Vagina (tissue), 2 donors: ENCODE measurements around the gene LRP11. TPM values are rescaled to one million over a fixed set of nuclear protein-coding genes. Genes with fewer than 3 reads are reported as not detected.
"Not testable (repeated sequence)": the region's sequence is repeated elsewhere in the genome, so short reads cannot be mapped to it uniquely, and the experiment has no call there.

Source experiments
- DNase-seq, 2 donors: peaks; one replicate each; pipeline ENCODE4 v3.0.0-alpha.2; 2017; ENCODE audit errors: extremely low spot score in 2 of 2
- H3K27ac ChIP-seq: fragments of 200-600 bp; sonication (generic); one replicate; pipeline ENCODE4 v1.5.1; 2019
- H3K27me3 ChIP-seq: fragments of 200-600 bp; sonication (generic); one replicate; pipeline ENCODE4 v1.5.1; 2019
- H3K36me3 ChIP-seq, 2 donors: fragments of 200-600 bp; sonication (generic); one replicate each; pipeline ENCODE4 v1.5.1; 2017 to 2019
- H3K4me1 ChIP-seq: fragments of 200-600 bp; sonication (generic); one replicate; pipeline ENCODE4 v1.5.1; 2019
- H3K4me3 ChIP-seq, 2 donors: fragments of 200-600 bp; sonication (generic); 1 replicate in 1 of 2; 2 replicates in 1 of 2; pipeline ENCODE4 v1.5.1; 2016 to 2019
- H3K9me3 ChIP-seq: fragments of 200-600 bp; sonication (generic); one replicate; pipeline ENCODE4 v1.5.1; 2019
- POLR2A ChIP-seq, 2 donors: fragments of 450-650 bp; IDR thresholded peaks; one replicate each; pipeline ENCODE4 v1.6.1; 2017; ENCODE audit warnings: antibody characterized with exemption in 2 of 2, mild to moderate bottlenecking in 2 of 2, moderate library complexity in 2 of 2
- POLR2AphosphoS5 ChIP-seq, 2 donors: sonication (generic); formaldehyde crosslinking; IDR thresholded peaks; one replicate each; pipeline ENCODE4 v1.9.0; 2017; ENCODE audit warnings: antibody characterized with exemption in 2 of 2, mild to moderate bottlenecking in 2 of 2, low read depth in 1 of 2; ENCODE audit not compliant: insufficient read depth in 1 of 2
- intact Hi-C: fragments of 100-400 bp; cut with DNase I; formaldehyde crosslinking; loops from one replicate; pipeline ENCODE4 v1.15.1; 2023
- total RNA-seq: library from RNA; depleted of rRNA; stranded (reverse); fragments of >200 nt; gene quantifications from one replicate; pipeline ENCODE4 v1.2.3, GENCODE V29; 2016
- TF ChIP-seq, protein P1 (sequence below), 3 experiments: fragments of 450-650 bp in 2 of 3; fragments of 200-600 bp in 1 of 3; sonication (generic) in 1 of 3; IDR thresholded peaks; one replicate each; pipeline ENCODE4 v1.5.1; 2017 to 2019; ENCODE audit warnings: antibody characterized with exemption in 3 of 3, mild to moderate bottlenecking in 2 of 3, moderate library complexity in 2 of 3

LRP11 gene
- total RNA-seq, 1 donor from 2014 or later, result 35.1 TPM

DNA sequence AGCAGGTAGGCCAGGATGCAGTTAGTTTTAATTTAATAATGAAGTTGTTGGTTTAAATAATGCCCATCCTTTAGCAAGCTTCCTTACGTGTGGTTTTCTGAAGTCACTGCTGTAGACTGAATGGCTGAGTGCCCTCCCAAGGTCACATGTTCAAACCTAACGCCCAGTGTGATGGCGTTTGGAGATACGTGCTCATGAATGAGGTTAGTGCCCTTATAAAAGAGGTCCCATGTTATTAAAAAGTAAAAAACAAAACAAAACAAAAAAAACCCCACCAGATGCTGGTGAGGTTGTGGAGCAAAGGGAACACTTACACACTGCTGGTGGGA is 16.3 kb downstream of the LRP11 start:
- Histone ChIP-seq H3K27ac (no peak overlapping the region), H3K9me3 (no peaks in the 10 kb centered on the region), H3K27me3 (no peaks in the 10 kb centered on the region), H3K4me1 (peaks cover 22% of the 10 kb centered on the region), H3K36me3 (no peaks in the 10 kb centered on the region), H3K4me3 (no peak overlapping the region)
- intact Hi-C loops, result no loop called here
- no peak for DNase-seq
- no peak for TF ChIP-seq POLR2AphosphoS5 (IDR thresholded peaks at IDR 0.05; ENCODE audit: insufficient read depth in 1 of 2, low read depth in 1 of 2)
- TF ChIP-seq, protein P1, sequence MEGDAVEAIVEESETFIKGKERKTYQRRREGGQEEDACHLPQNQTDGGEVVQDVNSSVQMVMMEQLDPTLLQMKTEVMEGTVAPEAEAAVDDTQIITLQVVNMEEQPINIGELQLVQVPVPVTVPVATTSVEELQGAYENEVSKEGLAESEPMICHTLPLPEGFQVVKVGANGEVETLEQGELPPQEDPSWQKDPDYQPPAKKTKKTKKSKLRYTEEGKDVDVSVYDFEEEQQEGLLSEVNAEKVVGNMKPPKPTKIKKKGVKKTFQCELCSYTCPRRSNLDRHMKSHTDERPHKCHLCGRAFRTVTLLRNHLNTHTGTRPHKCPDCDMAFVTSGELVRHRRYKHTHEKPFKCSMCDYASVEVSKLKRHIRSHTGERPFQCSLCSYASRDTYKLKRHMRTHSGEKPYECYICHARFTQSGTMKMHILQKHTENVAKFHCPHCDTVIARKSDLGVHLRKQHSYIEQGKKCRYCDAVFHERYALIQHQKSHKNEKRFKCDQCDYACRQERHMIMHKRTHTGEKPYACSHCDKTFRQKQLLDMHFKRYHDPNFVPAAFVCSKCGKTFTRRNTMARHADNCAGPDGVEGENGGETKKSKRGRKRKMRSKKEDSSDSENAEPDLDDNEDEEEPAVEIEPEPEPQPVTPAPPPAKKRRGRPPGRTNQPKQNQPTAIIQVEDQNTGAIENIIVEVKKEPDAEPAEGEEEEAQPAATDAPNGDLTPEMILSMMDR (IDR thresholded peaks at IDR 0.05), result no peak
- TF ChIP-seq POLR2A (IDR thresholded peaks at IDR 0.05), result no peak

DNA sequence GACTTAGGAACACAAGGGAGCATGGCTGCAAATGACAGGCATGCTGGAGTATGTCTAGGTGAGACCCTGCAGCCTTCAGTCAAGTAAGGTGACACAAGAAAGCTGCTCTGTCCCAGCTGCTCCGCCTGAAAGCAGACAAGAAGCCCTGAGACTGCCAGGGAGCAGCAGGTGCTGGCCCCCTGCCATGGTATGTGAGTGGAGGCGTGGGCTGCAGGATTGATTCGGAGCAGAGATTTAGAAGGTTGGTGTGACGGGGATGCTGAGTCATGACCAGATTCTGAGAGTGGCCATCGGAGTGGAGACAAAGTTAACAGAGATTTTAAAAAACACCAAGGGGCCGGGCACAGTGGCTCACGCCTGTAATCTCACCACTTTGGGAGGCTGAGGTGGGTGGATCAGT is 17.8 kb downstream of the LRP11 start:
- DNase-seq, result no peak
- Histone ChIP-seq H3K9me3 (no peaks in the 10 kb centered on the region), H3K27ac (no peak overlapping the region), H3K27me3 (no peaks in the 10 kb centered on the region), H3K4me3 (no peak overlapping the region), H3K4me1 (peaks cover 22% of the 10 kb centered on the region), H3K36me3 (no peaks in the 10 kb centered on the region)
- intact Hi-C loops, result no loop called here
- TF ChIP-seq POLR2AphosphoS5 (IDR thresholded peaks at IDR 0.05; ENCODE audit: insufficient read depth in 1 of 2, low read depth in 1 of 2) (no peak), POLR2A (IDR thresholded peaks at IDR 0.05) (no peak)
- TF ChIP-seq, protein P1 (IDR thresholded peaks at IDR 0.05), result no peak

DNA sequence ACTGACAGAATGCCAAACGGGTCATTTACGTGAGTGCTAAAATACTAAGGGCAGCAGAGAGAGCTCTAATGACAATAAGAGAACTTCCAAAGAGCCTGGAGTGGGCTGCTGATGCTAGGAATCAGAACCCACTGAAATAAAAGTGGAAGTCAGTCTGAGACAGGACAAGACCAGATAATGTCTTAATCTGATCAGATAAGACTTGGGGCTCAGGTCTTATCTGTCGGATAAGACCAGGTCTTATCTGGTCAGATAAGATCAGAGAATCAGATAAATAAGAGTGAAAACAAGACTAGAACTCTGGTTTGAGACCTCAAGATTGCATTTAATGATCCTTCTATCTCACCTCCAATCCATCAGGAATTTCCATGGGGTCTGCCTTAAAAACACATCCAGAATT is 18.6 kb downstream of the LRP11 start:
- intact Hi-C loops, result no loop called here
- no peak overlapping the region for H3K27ac ChIP-seq
- TF ChIP-seq, protein P1 (IDR thresholded peaks at IDR 0.05), result no peak
- H3K9me3 ChIP-seq, result no peaks in the 10 kb centered on the region
- peaks cover 22% of the 10 kb centered on the region for H3K4me1 ChIP-seq
- no peak for DNase-seq
- no peak overlapping the region for H3K4me3 ChIP-seq
- H3K27me3 ChIP-seq, result no peaks in the 10 kb centered on the region
- no peaks in the 10 kb centered on the region for H3K36me3 ChIP-seq

DNA sequence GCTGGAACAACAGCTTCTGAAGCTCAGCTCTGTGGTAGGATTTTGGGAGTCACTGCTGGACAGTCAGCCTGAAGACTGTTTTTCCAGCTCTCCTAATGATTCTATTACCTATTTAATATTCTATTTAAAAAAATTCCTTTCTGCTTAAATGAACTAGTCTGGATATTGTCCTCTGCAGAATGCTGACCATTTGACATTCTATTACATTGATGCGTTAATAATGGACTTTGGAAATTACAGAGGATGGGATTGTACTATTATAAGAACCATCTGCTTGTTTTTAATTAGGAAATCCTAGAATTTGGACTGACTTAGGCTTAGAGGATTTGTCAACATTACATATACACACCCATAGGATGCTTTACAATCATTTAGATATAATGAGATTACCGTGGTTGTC is 19.7 kb downstream of the LRP11 start:
- H3K4me3 ChIP-seq, result no peak overlapping the region
- DNase-seq, result no peak
- peaks cover 22% of the 10 kb centered on the region for H3K4me1 ChIP-seq
- intact Hi-C loops, result loop anchor here (5.0 kb wide), 1 partner anchor 1848 kb away; no protein-coding TSS in a partner anchor
- TF ChIP-seq, protein P1 (IDR thresholded peaks at IDR 0.05), result no peak
- TF ChIP-seq POLR2AphosphoS5 (IDR thresholded peaks at IDR 0.05; ENCODE audit: insufficient read depth in 1 of 2, low read depth in 1 of 2), result no peak
- H3K27me3 ChIP-seq, result no peaks in the 10 kb centered on the region
- H3K36me3 ChIP-seq, result no peaks in the 10 kb centered on the region
- no peak overlapping the region for H3K27ac ChIP-seq
- no peaks in the 10 kb centered on the region for H3K9me3 ChIP-seq

DNA sequence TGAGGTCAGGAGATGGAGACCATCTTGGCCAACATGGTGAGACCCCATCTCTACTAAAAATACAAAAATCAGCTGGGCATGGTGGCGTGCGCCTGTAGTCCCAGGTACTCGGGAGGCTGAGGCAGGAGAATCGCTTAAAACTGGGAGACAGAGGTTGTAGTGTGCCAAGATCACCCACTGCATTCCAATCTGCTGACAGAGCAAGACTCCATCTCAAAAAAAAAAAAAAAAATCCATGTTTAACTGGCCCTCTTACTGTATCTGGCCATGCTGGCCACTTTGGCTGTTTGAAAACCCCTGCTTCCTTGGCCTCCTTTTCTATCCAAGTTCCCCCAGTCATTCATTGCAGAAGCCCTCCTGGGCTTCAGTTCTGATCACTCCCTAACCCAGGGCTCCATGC is 20.1 kb downstream of the LRP11 start:
- H3K27ac ChIP-seq, H3K9me3 ChIP-seq, H3K27me3 ChIP-seq, H3K4me3 ChIP-seq, H3K36me3 ChIP-seq, DNase-seq: not testable (repeated sequence)
- intact Hi-C loops, result loop anchor here (5.0 kb wide), 1 partner anchor 1848 kb away; no protein-coding TSS in a partner anchor
- peaks cover 22% of the 10 kb centered on the region for H3K4me1 ChIP-seq
